Parathyroid adenoma (tissue), 2 donors: Measurements from ENCODE around the gene SHISA9.

ENCODE experiments used
- H2AFZ ChIP-seq: fragments of 300-600 bp; sonication (generic); one replicate; pipeline ENCODE4 v1.7.0; 2017; ENCODE audit warnings: antibody characterized with exemption, mild to moderate bottlenecking
- H3K27ac ChIP-seq: fragments of 300-600 bp; sonication (generic); one replicate; pipeline ENCODE4 v1.7.0; 2017
- H3K27me3 ChIP-seq: fragments of 300-600 bp; sonication (generic); one replicate; pipeline ENCODE4 v1.7.0; 2017; ENCODE audit warnings: low read length; ENCODE audit not compliant: control insufficient read depth, insufficient read depth
- H3K36me3 ChIP-seq: fragments of 300-600 bp; sonication (generic); one replicate; pipeline ENCODE4 v1.7.0; 2017; ENCODE audit warnings: low read length; ENCODE audit not compliant: control insufficient read depth, insufficient read depth
- H3K4me1 ChIP-seq: fragments of 300-600 bp; sonication (generic); one replicate; pipeline ENCODE4 v1.7.0; 2017; ENCODE audit warnings: control low read depth
- H3K4me2 ChIP-seq: fragments of 300-600 bp; sonication (generic); one replicate; pipeline ENCODE4 v1.7.0; 2017; ENCODE audit warnings: low read length
- H3K4me3 ChIP-seq: fragments of 300-600 bp; sonication (generic); one replicate; pipeline ENCODE4 v1.7.0; 2017; ENCODE audit warnings: low read depth, low read length
- H3K79me2 ChIP-seq: fragments of 300-600 bp; sonication (generic); one replicate; pipeline ENCODE4 v1.7.0; 2017; ENCODE audit warnings: control low read depth
- H3K9ac ChIP-seq: fragments of 300-600 bp; sonication (generic); one replicate; pipeline ENCODE4 v1.7.0; 2017; ENCODE audit warnings: mild to moderate bottlenecking
- H3K9me3 ChIP-seq: fragments of 300-600 bp; sonication (generic); one replicate; pipeline ENCODE4 v1.7.0; 2017; ENCODE audit warnings: low read length; ENCODE audit not compliant: control insufficient read depth
- CTCF ChIP-seq: fragments of 300-600 bp; sonication (generic); IDR thresholded peaks from one replicate; pipeline ENCODE4 v1.7.0; 2017; ENCODE audit warnings: antibody characterized with exemption, mild to moderate bottlenecking
- donor health status: primary hyperparathyroidism.

Gene SHISA9

GRCh38 chr16:13138528-13138927, 237.1 kb downstream of the SHISA9 start:
- no peaks in the 10 kb centered on the region for H3K27me3 ChIP-seq
- H3K9me3 ChIP-seq = no peaks in the 10 kb centered on the region
- no peaks in the 10 kb centered on the region for H3K4me1 ChIP-seq
- H3K79me2 ChIP-seq = no peaks in the 10 kb centered on the region
- H3K36me3 ChIP-seq = no peaks in the 10 kb centered on the region
- no peak overlapping the region for H3K4me2 ChIP-seq
- H3K27ac ChIP-seq = no peak overlapping the region
- no peak for TF ChIP-seq CTCF
- no peak overlapping the region for H3K9ac ChIP-seq
- H3K4me3 ChIP-seq = no peak overlapping the region
- H2AFZ ChIP-seq = no peak overlapping the region

GRCh38 chr16:13139661-13140241, 238.4 kb downstream of the SHISA9 start:
- no peak for TF ChIP-seq CTCF
- H3K4me3 ChIP-seq = no peak overlapping the region
- no peaks in the 10 kb centered on the region for H3K79me2 ChIP-seq
- H3K9me3 ChIP-seq = peaks cover 2% of the 10 kb centered on the region
- no peak overlapping the region for H3K4me2 ChIP-seq
- no peaks in the 10 kb centered on the region for H3K4me1 ChIP-seq
- no peak overlapping the region for H3K27ac ChIP-seq
- no peaks in the 10 kb centered on the region for H3K36me3 ChIP-seq
- no peak overlapping the region for H2AFZ ChIP-seq
- no peak overlapping the region for H3K9ac ChIP-seq
- no peaks in the 10 kb centered on the region for H3K27me3 ChIP-seq

GRCh38 chr16:13143551-13143950, 242.2 kb downstream of the SHISA9 start:
- peaks cover 4% of the 10 kb centered on the region for H3K9me3 ChIP-seq
- H3K9ac ChIP-seq = no peak overlapping the region
- H3K4me2 ChIP-seq = no peak overlapping the region
- H3K27me3 ChIP-seq = no peaks in the 10 kb centered on the region
- no peak overlapping the region for H3K27ac ChIP-seq
- no peak overlapping the region for H2AFZ ChIP-seq
- no peak for TF ChIP-seq CTCF
- H3K4me3 ChIP-seq = no peak overlapping the region
- H3K79me2 ChIP-seq = no peaks in the 10 kb centered on the region
- no peaks in the 10 kb centered on the region for H3K36me3 ChIP-seq
- no peaks in the 10 kb centered on the region for H3K4me1 ChIP-seq

GRCh38 chr16:13146829-13147228, 245.4 kb downstream of the SHISA9 start:
- Histone ChIP-seq H3K9ac (no peak overlapping the region), H3K36me3 (no peaks in the 10 kb centered on the region), H3K4me1 (no peaks in the 10 kb centered on the region), H2AFZ (no peak overlapping the region), H3K79me2 (no peaks in the 10 kb centered on the region), H3K27me3 (no peaks in the 10 kb centered on the region), H3K9me3 (peaks cover 4% of the 10 kb centered on the region), H3K27ac (no peak overlapping the region), H3K4me3 (no peak overlapping the region), H3K4me2 (no peak overlapping the region)
- no peak for TF ChIP-seq CTCF

- Histone ChIP-seq H3K36me3 (no peaks in the 10 kb centered on the region), H2AFZ (no peak overlapping the region), H3K4me3 (no peak overlapping the region), H3K9ac (no peak overlapping the region), H3K9me3 (peaks cover 4% of the 10 kb centered on the region), H3K27me3 (no peaks in the 10 kb centered on the region), H3K27ac (no peak overlapping the region), H3K4me1 (no peaks in the 10 kb centered on the region), H3K4me2 (no peak overlapping the region), H3K79me2 (no peaks in the 10 kb centered on the region)
- no peak for TF ChIP-seq CTCF
Measured at GRCh38 chr16:13148294-13148693, 246.9 kb downstream of the SHISA9 start.
